ENCODE results near the gene AATK. TPM values are rescaled to one million over a fixed set of nuclear protein-coding genes. Genes with fewer than 3 reads are reported as not detected.

AATK gene
- total and polyA plus RNA-seq, 2 experiments from 2014 or later, result 5.7 to 6.3 TPM

- peak; percentile 87 for DNase-seq (ENCODE audit: low spot score)
- WGBS (ENCODE audit: low lambda C conversion rate, missing lambda C conversion rate), result 48% methylated on average over 23 of the region's 25 CpGs
- TF ChIP-seq EZH2phosphoT487 (IDR thresholded peaks at IDR 0.05; ENCODE audit: low read depth, severe bottlenecking, unreplicated experiment) (no peak), EZH2 (IDR thresholded peaks at IDR 0.05; ENCODE audit: borderline replicate concordance) (no peak), CTCF (IDR thresholded peaks at IDR 0.05; ENCODE audit: poor library complexity) (peak; percentile 85)
- Histone ChIP-seq H3K4me3 (no peak overlapping the region), H3K4me2 (no peak overlapping the region), H3K36me3 (replicated peaks; ENCODE audit: insufficient read depth, low read depth) (no peaks in the 10 kb centered on the region), H3K9me2 (replicated peaks; ENCODE audit: insufficient read depth) (no peaks in the 10 kb centered on the region), H3K27ac (no peak overlapping the region), H3K9me3 (ENCODE audit: low read depth) (no peaks in the 10 kb centered on the region), H2AFZ (peak overlapping the region; percentile 2), H4K20me1 (ENCODE audit: insufficient read depth, poor library complexity, severe bottlenecking) (no peaks in the 10 kb centered on the region), H3K79me2 (no peaks in the 10 kb centered on the region), H3K27me3 (no peaks in the 10 kb centered on the region), H3K4me1 (ENCODE audit: insufficient read depth) (peaks cover 5% of the 10 kb centered on the region)
Observed at GRCh38 chr17:81142301-81143199, 23.5 kb downstream of the AATK start.

GRCh38 chr17:81140695-81141094 lies 25.3 kb downstream of the AATK start:
- Histone ChIP-seq H3K27ac (no peak overlapping the region), H2AFZ (no peak overlapping the region), H4K20me1 (ENCODE audit: insufficient read depth, poor library complexity, severe bottlenecking) (no peaks in the 10 kb centered on the region), H3K9me3 (ENCODE audit: low read depth) (no peaks in the 10 kb centered on the region), H3K4me1 (ENCODE audit: insufficient read depth) (peaks cover 5% of the 10 kb centered on the region), H3K27me3 (no peaks in the 10 kb centered on the region), H3K4me2 (no peak overlapping the region), H3K9me2 (replicated peaks; ENCODE audit: insufficient read depth) (no peaks in the 10 kb centered on the region), H3K36me3 (replicated peaks; ENCODE audit: insufficient read depth, low read depth) (no peaks in the 10 kb centered on the region), H3K4me3 (no peak overlapping the region), H3K79me2 (no peaks in the 10 kb centered on the region)
- whole genome bisulfite sequencing (ENCODE audit: low lambda C conversion rate, missing lambda C conversion rate), result 100% methylated on average over 2 of the region's 37 CpGs
- TF ChIP-seq EZH2phosphoT487 (IDR thresholded peaks at IDR 0.05; ENCODE audit: low read depth, severe bottlenecking, unreplicated experiment) (no peak), CTCF (IDR thresholded peaks at IDR 0.05; ENCODE audit: poor library complexity) (no peak), EZH2 (IDR thresholded peaks at IDR 0.05; ENCODE audit: borderline replicate concordance) (no peak)
- DNase-seq (ENCODE audit: low spot score), result no peak

GRCh38 chr17:81140018-81140417 lies 26.0 kb downstream of the AATK start:
- no peak overlapping the region for H3K4me3 ChIP-seq
- H3K4me1 ChIP-seq (ENCODE audit: insufficient read depth), result peaks cover 5% of the 10 kb centered on the region
- no peaks in the 10 kb centered on the region for H3K79me2 ChIP-seq
- H3K4me2 ChIP-seq, result no peak overlapping the region
- no peaks in the 10 kb centered on the region for H3K9me2 ChIP-seq (replicated peaks; ENCODE audit: insufficient read depth)
- H3K36me3 ChIP-seq (replicated peaks; ENCODE audit: insufficient read depth, low read depth), result no peaks in the 10 kb centered on the region
- no peak overlapping the region for H2AFZ ChIP-seq
- WGBS (ENCODE audit: low lambda C conversion rate, missing lambda C conversion rate), result 85% methylated on average over 8 of the region's 8 CpGs
- H3K27me3 ChIP-seq, result no peaks in the 10 kb centered on the region
- H4K20me1 ChIP-seq (ENCODE audit: insufficient read depth, poor library complexity, severe bottlenecking), result no peaks in the 10 kb centered on the region
- H3K27ac ChIP-seq, result no peak overlapping the region
- TF ChIP-seq EZH2 (IDR thresholded peaks at IDR 0.05; ENCODE audit: borderline replicate concordance) (no peak), CTCF (IDR thresholded peaks at IDR 0.05; ENCODE audit: poor library complexity) (no peak), EZH2phosphoT487 (IDR thresholded peaks at IDR 0.05; ENCODE audit: low read depth, severe bottlenecking, unreplicated experiment) (no peak)
- no peaks in the 10 kb centered on the region for H3K9me3 ChIP-seq (ENCODE audit: low read depth)
- no peak for DNase-seq (ENCODE audit: low spot score)

Measured in hepatocyte (in vitro differentiated cells).